Measurements from ENCODE around the gene PSMB4.

DNA sequence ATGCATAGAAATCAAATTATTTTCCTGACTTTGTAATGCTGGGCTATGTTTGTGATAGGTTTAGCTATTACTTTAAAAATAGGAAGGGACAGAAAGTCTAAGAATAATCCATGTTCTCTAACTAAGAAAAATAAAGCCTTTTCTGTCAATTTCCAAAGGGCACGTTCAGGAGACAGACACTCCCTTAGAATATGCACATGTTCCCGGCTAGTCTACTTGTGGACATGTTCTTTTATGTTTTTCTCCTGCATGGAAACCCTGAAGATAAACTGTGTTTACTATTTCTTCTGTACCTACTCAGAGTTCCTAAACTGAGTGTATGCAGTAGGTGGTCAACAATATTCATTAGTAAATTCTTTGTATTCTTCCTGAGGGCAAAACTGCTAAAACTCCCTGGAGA, 12.5 kb downstream of the PSMB4 start:
- TF ChIP-seq, protein P1, sequence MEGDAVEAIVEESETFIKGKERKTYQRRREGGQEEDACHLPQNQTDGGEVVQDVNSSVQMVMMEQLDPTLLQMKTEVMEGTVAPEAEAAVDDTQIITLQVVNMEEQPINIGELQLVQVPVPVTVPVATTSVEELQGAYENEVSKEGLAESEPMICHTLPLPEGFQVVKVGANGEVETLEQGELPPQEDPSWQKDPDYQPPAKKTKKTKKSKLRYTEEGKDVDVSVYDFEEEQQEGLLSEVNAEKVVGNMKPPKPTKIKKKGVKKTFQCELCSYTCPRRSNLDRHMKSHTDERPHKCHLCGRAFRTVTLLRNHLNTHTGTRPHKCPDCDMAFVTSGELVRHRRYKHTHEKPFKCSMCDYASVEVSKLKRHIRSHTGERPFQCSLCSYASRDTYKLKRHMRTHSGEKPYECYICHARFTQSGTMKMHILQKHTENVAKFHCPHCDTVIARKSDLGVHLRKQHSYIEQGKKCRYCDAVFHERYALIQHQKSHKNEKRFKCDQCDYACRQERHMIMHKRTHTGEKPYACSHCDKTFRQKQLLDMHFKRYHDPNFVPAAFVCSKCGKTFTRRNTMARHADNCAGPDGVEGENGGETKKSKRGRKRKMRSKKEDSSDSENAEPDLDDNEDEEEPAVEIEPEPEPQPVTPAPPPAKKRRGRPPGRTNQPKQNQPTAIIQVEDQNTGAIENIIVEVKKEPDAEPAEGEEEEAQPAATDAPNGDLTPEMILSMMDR (IDR thresholded peaks at IDR 0.05), result no peak
- TF ChIP-seq EZH2 (IDR thresholded peaks at IDR 0.05; ENCODE audit: borderline replicate concordance, insufficient read depth, low read depth, low read length, poor library complexity, severe bottlenecking), result no peak

Data from B cell (primary cell).